HUES64 (cell line): ENCODE measurements around the gene MANBA.
"Not testable (repeated sequence)": the region's sequence is repeated elsewhere in the genome, so short reads cannot be mapped to it uniquely, and the experiment has no call there.

Experiments
- H3K27ac ChIP-seq: 2 replicates; pipeline ENCODE4 v1.7.0; 2013; ENCODE audit warnings: low read depth, low read length, inconsistent platforms
- H3K27me3 ChIP-seq: 2 replicates; pipeline ENCODE4 v1.6.1; 2013; ENCODE audit warnings: mild to moderate bottlenecking, low read length; ENCODE audit not compliant: insufficient read depth
- H3K36me3 ChIP-seq: 2 replicates; pipeline ENCODE4 v1.6.1; 2013; ENCODE audit warnings: mild to moderate bottlenecking, low read length; ENCODE audit not compliant: insufficient read depth
- H3K4me1 ChIP-seq: 2 replicates; pipeline ENCODE4 v1.6.1; 2013; ENCODE audit warnings: mild to moderate bottlenecking, low read length, moderate library complexity; ENCODE audit not compliant: insufficient read depth
- H3K4me3 ChIP-seq: 2 replicates; pipeline ENCODE4 v1.5.1; 2013; ENCODE audit warnings: mild to moderate bottlenecking, low read length, moderate library complexity
- H3K9ac ChIP-seq: 2 replicates; pipeline ENCODE4 v1.6.1; 2013; ENCODE audit warnings: mild to moderate bottlenecking, low read depth, low read length
- H3K9me3 ChIP-seq: 2 replicates; pipeline ENCODE4 v1.6.1; 2013; ENCODE audit warnings: low read depth, low read length; ENCODE audit not compliant: insufficient read depth
- WGBS: fragments of 150-250, 120-280 bp; methylation state at CpG from one replicate; pipeline ENCODE4 v1.1.7; 2013; ENCODE audit warnings: missing lambda C conversion rate; 5-methylcytosine and 5-hydroxymethylcytosine counted together

MANBA gene

GRCh38 chr4:102735582-102735981 lies 25.2 kb downstream of the MANBA start:
- no peaks in the 10 kb centered on the region for H3K27me3 ChIP-seq
- H3K9me3 ChIP-seq, result no peaks in the 10 kb centered on the region
- H3K27ac ChIP-seq, result no peak overlapping the region
- no peak overlapping the region for H3K9ac ChIP-seq
- peaks cover 7% of the 10 kb centered on the region for H3K4me1 ChIP-seq
- H3K36me3 ChIP-seq, result no peaks in the 10 kb centered on the region
- 100% methylated on average over 1 of the region's 1 CpG for WGBS
- H3K4me3 ChIP-seq, result no peak overlapping the region

GRCh38 chr4:102734591-102735385 lies 26.0 kb downstream of the MANBA start:
- H3K9ac ChIP-seq, result no peak overlapping the region
- 87% methylated on average over 5 of the region's 5 CpGs for WGBS
- H3K36me3 ChIP-seq, result no peaks in the 10 kb centered on the region
- H3K27me3 ChIP-seq, result no peaks in the 10 kb centered on the region
- H3K4me1 ChIP-seq, result peaks cover 7% of the 10 kb centered on the region
- no peaks in the 10 kb centered on the region for H3K9me3 ChIP-seq
- no peak overlapping the region for H3K4me3 ChIP-seq
- no peak overlapping the region for H3K27ac ChIP-seq

DNA sequence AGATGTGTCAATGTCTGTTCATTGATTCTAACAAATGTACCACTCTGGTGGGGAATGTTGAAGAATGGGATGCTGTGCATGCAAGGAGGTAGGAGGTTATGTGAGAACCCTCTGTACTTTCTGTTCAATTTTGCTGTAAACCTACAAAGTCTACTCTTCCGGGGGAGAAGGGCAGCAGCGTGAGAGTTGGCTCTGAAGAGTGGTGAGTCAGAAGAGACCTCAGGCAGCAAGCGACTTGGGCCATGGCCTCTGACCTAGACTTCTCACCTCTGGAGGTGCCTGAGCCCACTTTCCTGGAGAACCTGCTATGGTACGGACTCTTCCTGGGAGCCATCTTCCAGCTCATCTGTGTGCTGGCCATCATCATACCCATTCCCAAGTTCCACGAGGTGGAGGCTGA lies 26.7 kb downstream of the MANBA start:
- Histone ChIP-seq H3K4me1 (peaks cover 7% of the 10 kb centered on the region), H3K27ac (no peak overlapping the region), H3K4me3 (no peak overlapping the region), H3K36me3 (no peaks in the 10 kb centered on the region), H3K9ac (no peak overlapping the region), H3K27me3 (no peaks in the 10 kb centered on the region), H3K9me3 (no peaks in the 10 kb centered on the region)
- WGBS, result 96% methylated on average over 5 of the region's 5 CpGs

DNA sequence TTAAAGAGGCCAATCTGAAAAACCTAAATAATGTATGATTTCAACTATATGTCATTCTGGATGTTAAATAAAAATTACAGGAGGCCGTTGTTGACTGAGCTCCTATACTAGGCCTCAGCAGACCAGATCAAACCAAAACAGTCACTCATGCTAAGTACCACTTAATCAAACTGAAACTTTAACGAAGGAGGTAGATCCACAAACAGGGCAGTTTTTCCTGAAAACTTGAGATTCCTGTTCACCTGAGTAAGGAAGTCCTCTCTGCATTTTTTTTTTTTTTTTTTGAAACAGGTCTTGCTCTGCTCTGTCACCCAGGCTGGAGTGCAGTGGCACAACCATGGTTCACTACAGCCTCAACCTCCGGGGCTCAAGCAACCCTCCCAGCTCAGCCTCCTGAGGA lies 27.7 kb downstream of the MANBA start:
- WGBS, result 97% methylated on average over 3 of the region's 3 CpGs
- H3K27ac ChIP-seq, result no peak overlapping the region
- H3K9me3 ChIP-seq, result no peaks in the 10 kb centered on the region
- no peaks in the 10 kb centered on the region for H3K36me3 ChIP-seq
- H3K4me1 ChIP-seq, result peaks cover 7% of the 10 kb centered on the region
- no peak overlapping the region for H3K9ac ChIP-seq
- no peaks in the 10 kb centered on the region for H3K27me3 ChIP-seq
- no peak overlapping the region for H3K4me3 ChIP-seq

DNA sequence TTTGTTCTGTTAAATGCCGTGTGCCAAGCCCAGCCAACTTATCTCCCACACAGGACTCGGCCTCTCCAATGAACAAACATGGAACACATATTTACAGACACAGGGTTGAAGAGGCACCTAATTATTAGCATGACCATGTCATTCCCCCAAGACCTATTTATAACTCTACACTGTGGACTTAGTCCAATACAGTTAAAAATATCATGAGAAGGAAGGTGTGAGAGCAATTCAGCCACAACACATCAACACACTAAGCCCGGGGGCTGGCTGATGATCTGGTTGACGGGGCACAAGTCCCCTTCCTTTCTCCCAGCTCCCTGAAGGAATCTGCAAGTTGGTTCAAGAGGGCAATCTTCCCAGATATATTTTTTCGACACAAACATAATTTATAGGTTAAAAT lies 28.1 kb downstream of the MANBA start:
- 87% methylated on average over 4 of the region's 5 CpGs for WGBS

DNA sequence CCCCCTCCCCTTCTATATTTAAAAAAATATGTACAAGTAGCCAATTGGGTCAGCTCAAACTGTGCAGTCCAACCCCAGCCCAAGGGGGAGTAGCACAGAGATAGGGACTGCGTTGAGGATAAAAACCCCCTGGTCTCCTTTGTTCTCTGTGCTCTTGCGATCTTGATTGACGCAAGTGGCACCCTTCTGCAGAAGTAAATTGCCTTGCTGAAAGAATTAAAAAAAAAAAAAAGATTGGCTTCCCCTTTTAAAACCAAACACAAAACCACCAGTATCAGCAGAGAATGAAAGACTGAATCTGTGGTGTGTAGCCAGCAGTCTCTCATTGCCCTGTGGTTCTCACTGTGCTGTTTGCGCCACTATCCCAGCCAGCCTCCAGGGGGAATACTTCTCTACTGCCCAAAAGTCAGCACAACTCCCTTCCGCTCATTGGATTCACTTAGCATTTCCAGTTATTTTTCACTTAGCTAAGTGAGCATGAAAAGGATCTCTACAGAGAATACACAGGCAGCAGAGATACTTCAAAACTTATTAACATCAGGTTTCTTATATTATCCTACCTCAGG lies 29.7 kb downstream of the MANBA start:
- Histone ChIP-seq H3K4me1 (no peaks in the 10 kb centered on the region; the same call in 1 of the 2 replicates), H3K27me3 (no peaks in the 10 kb centered on the region), H3K36me3 (no peaks in the 10 kb centered on the region), H3K4me3 (no peak overlapping the region), H3K9me3 (no peaks in the 10 kb centered on the region), H3K9ac (no peak overlapping the region), H3K27ac (no peak overlapping the region)
- WGBS, result 96% methylated on average over 5 of the region's 5 CpGs

More for the DNA sequence above, 28.1 kb downstream of the MANBA start:
- H3K36me3 ChIP-seq, result no peaks in the 10 kb centered on the region
- H3K4me3 ChIP-seq, result no peak overlapping the region
- H3K27me3 ChIP-seq, result no peaks in the 10 kb centered on the region
- H3K9me3 ChIP-seq, result no peaks in the 10 kb centered on the region
- peaks cover 7% of the 10 kb centered on the region for H3K4me1 ChIP-seq
- H3K27ac ChIP-seq, result no peak overlapping the region
- H3K9ac ChIP-seq, result no peak overlapping the region

GRCh38 chr4:102729486-102729885 lies 31.3 kb downstream of the MANBA start:
- WGBS, result 89% methylated on average over 3 of the region's 3 CpGs
- H3K9me3 ChIP-seq, H3K27ac ChIP-seq, H3K27me3 ChIP-seq, H3K4me1 ChIP-seq, H3K36me3 ChIP-seq, H3K9ac ChIP-seq, H3K4me3 ChIP-seq: not testable (repeated sequence)

GRCh38 chr4:102726919-102727318 lies 33.8 kb downstream of the MANBA start:
- not testable (repeated sequence) for H3K27me3 ChIP-seq, H3K27ac ChIP-seq, H3K4me3 ChIP-seq, H3K4me1 ChIP-seq, H3K9ac ChIP-seq, H3K9me3 ChIP-seq
- peaks cover 21% of the 10 kb centered on the region for H3K36me3 ChIP-seq
- WGBS, result 95% methylated on average over 3 of the region's 3 CpGs

- H3K4me3 ChIP-seq, result no peak overlapping the region
- no peak overlapping the region for H3K9ac ChIP-seq
- H3K36me3 ChIP-seq, result peaks cover 25% of the 10 kb centered on the region
- H3K27me3 ChIP-seq, result no peaks in the 10 kb centered on the region
- H3K9me3 ChIP-seq, result no peaks in the 10 kb centered on the region
- H3K4me1 ChIP-seq, result no peaks in the 10 kb centered on the region
- no peak overlapping the region for H3K27ac ChIP-seq
Measured at GRCh38 chr4:102726068-102726467, 34.7 kb downstream of the MANBA start.

GRCh38 chr4:102725229-102725628 lies 35.5 kb downstream of the MANBA start:
- H3K27me3 ChIP-seq, result no peaks in the 10 kb centered on the region
- peaks cover 30% of the 10 kb centered on the region for H3K36me3 ChIP-seq
- H3K27ac ChIP-seq, result no peak overlapping the region
- no peak overlapping the region for H3K4me3 ChIP-seq
- 94% methylated on average over 2 of the region's 3 CpGs for WGBS
- H3K9me3 ChIP-seq, result no peaks in the 10 kb centered on the region
- no peak overlapping the region for H3K9ac ChIP-seq
- no peaks in the 10 kb centered on the region for H3K4me1 ChIP-seq

DNA sequence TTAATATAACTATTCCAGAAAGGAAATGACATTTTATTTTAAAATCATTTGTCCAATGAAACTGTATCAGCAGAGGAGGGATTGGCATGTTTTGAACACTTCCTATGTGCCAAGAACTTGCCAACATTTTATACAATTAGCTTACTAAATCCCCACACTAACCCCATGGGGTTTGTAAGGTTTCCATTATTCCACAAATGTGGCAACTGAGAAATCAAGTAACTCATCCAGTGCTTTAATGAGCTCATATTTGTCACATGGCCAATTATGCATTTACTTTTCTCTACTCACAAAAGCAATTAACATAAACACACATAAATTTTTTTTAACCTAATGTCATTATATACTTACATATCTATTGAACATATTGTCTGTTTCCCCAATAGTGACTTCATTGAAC lies 37.3 kb downstream of the MANBA start:
- peaks cover 9% of the 10 kb centered on the region; the same call in 1 of the 2 replicates for H3K9me3 ChIP-seq
- H3K4me3 ChIP-seq, result no peak overlapping the region
- H3K9ac ChIP-seq, result no peak overlapping the region
- H3K36me3 ChIP-seq, result peaks cover 40% of the 10 kb centered on the region
- no peaks in the 10 kb centered on the region for H3K4me1 ChIP-seq
- no peaks in the 10 kb centered on the region for H3K27me3 ChIP-seq
- H3K27ac ChIP-seq, result no peak overlapping the region
